GM23248 (cell line): ENCODE data around the gene SLC9A9. TPM values are rescaled to one million over a fixed set of nuclear protein-coding genes. Genes with fewer than 3 reads are reported as not detected.

Experiments
- DNase-seq: peaks from one replicate; pipeline ENCODE4 v3.0.0-alpha.2; 2015
- H2AFZ ChIP-seq: fragments of 200-600 bp; sonication (generic); 2 replicates; pipeline ENCODE4 v1.6.1; 2016; ENCODE audit warnings: antibody characterized with exemption
- H3F3A ChIP-seq: fragments of 200-600 bp; sonication (generic); 2 replicates; pipeline ENCODE4 v1.6.1; 2016; ENCODE audit warnings: mild to moderate bottlenecking, antibody characterized with exemption, mixed run types; ENCODE audit not compliant: insufficient read depth
- H3K27ac ChIP-seq: fragments of 200-600 bp; sonication (generic); 2 replicates; pipeline ENCODE4 v1.5.1; 2016; ENCODE audit warnings: mild to moderate bottlenecking
- H3K27me3 ChIP-seq: fragments of 200-600 bp; sonication (generic); replicated peaks from 2 replicates; pipeline ENCODE4 v1.6.1; 2016; ENCODE audit warnings: mild to moderate bottlenecking; ENCODE audit not compliant: insufficient read depth
- H3K36me3 ChIP-seq: fragments of 200-600 bp; sonication (generic); 2 replicates; pipeline ENCODE4 v1.6.1; 2016; ENCODE audit warnings: low read depth, mild to moderate bottlenecking
- H3K4me1 ChIP-seq: fragments of 200-600 bp; sonication (generic); 2 replicates; pipeline ENCODE4 v1.6.1; 2016; ENCODE audit warnings: mild to moderate bottlenecking; ENCODE audit not compliant: insufficient read depth
- H3K4me2 ChIP-seq: fragments of 200-600 bp; sonication (generic); one replicate; pipeline ENCODE4 v1.6.1; 2016; ENCODE audit warnings: mild to moderate bottlenecking; ENCODE audit not compliant: unreplicated experiment
- H3K4me3 ChIP-seq: fragments of 200-600 bp; sonication (generic); 2 replicates; pipeline ENCODE4 v1.5.1; 2016; ENCODE audit warnings: mild to moderate bottlenecking
- H3K79me2 ChIP-seq: fragments of 200-600 bp; sonication (generic); 2 replicates; pipeline ENCODE4 v1.6.1; 2016; ENCODE audit warnings: mild to moderate bottlenecking; ENCODE audit not compliant: insufficient read depth
- H3K9ac ChIP-seq: fragments of 200-600 bp; sonication (generic); 2 replicates; pipeline ENCODE4 v1.6.1; 2016; ENCODE audit warnings: mild to moderate bottlenecking
- H3K9me2 ChIP-seq: fragments of 200-600 bp; sonication (generic); 2 replicates; pipeline ENCODE4 v1.6.1; 2016; ENCODE audit warnings: mixed run types, mild to moderate bottlenecking, moderate library complexity; ENCODE audit not compliant: insufficient read depth
- H3K9me3 ChIP-seq: fragments of 200-600 bp; sonication (generic); one replicate; pipeline ENCODE4 v1.6.1; 2017; ENCODE audit warnings: low read depth
- H4K20me1 ChIP-seq: fragments of 200-600 bp; sonication (generic); 2 replicates; pipeline ENCODE4 v1.6.0; 2016; ENCODE audit not compliant: insufficient read depth
- EZH2 ChIP-seq: fragments of 200-600 bp; sonication (generic); IDR thresholded peaks from 2 replicates; pipeline ENCODE4 v1.6.1; 2018; ENCODE audit warnings: antibody characterized with exemption, mild to moderate bottlenecking; ENCODE audit not compliant: insufficient read depth, poor library complexity, severe bottlenecking
- EZH2phosphoT487 ChIP-seq: fragments of 200-600 bp; sonication (generic); IDR thresholded peaks from 2 replicates; pipeline ENCODE4 v1.6.1; 2018; ENCODE audit warnings: antibody characterized with exemption, moderate library complexity, mild to moderate bottlenecking, low read depth; ENCODE audit not compliant: insufficient read depth
- WGBS, 2 experiments: methylation state at CpG; one replicate each; pipeline ENCODE4 v1.1.6; 2015 to 2017; ENCODE audit warnings: low lambda C conversion rate in 2 of 2, low coverage in 1 of 2; ENCODE audit errors: missing lambda C conversion rate in 2 of 2; 5-methylcytosine and 5-hydroxymethylcytosine counted together
- in situ Hi-C: fragments of 300-500 bp; cut with MboI; formaldehyde crosslinking; loops from 2 replicates; pipeline ENCODE4 v1.15.0; 2020
- polyA plus RNA-seq: library from polyadenylated mRNA; unstranded; fragments of >200 nt; fragmentation: Nextera tagmentation; extraction: Ambion mirVana; gene quantifications from 2 replicates; pipeline ENCODE4 v1.2.1, GENCODE V29; 2016
- total RNA-seq: library from RNA; depleted of rRNA; stranded (reverse); fragments of >200 nt; shearing (Covaris generic); gene quantifications from 2 replicates; pipeline ENCODE4 v1.2.3, GENCODE V29; 2014; rRNA removed

Gene SLC9A9
- total RNA-seq (3.2 and 3.8 TPM in 2 replicates), polyA plus RNA-seq (1.7 and 2.8 TPM in 2 replicates)

GRCh38 chr3:143847787-143848631 lies at the start of gene SLC9A9:
Gene SLC9A9, minus strand, starts transcription at chr3:143848468. Its CDS starts 146 bp downstream, at chr3:143848322.
- no peaks in the 10 kb centered on the region for H4K20me1 ChIP-seq
- peak within 1 kb of the TSS; percentile 92 for H2AFZ ChIP-seq
- no peaks in the 10 kb centered on the region for H3K9me3 ChIP-seq
- peaks cover 20% of the 10 kb centered on the region for H3F3A ChIP-seq
- H3K4me3 ChIP-seq = peak within 1 kb of the TSS; percentile 86
- no peaks in the 10 kb centered on the region for H3K27me3 ChIP-seq
- H3K4me1 ChIP-seq = peaks cover 23% of the 10 kb centered on the region
- in situ Hi-C loops = no loop called here
- WGBS, 2 experiments = 1% methylated on average over 15 of the region's 15 CpGs
- peak; percentile 89 for DNase-seq
- H3K9ac ChIP-seq = peak within 1 kb of the TSS; percentile 69
- H3K79me2 ChIP-seq = no peaks in the 10 kb centered on the region
- TF ChIP-seq EZH2 (no peak), EZH2phosphoT487 (no peak)
- peak within 1 kb of the TSS; percentile 15 for H3K27ac ChIP-seq
- no peaks in the 10 kb centered on the region for H3K36me3 ChIP-seq
- H3K9me2 ChIP-seq = no peaks in the 10 kb centered on the region
- peak within 1 kb of the TSS; percentile 83 for H3K4me2 ChIP-seq

DNA sequence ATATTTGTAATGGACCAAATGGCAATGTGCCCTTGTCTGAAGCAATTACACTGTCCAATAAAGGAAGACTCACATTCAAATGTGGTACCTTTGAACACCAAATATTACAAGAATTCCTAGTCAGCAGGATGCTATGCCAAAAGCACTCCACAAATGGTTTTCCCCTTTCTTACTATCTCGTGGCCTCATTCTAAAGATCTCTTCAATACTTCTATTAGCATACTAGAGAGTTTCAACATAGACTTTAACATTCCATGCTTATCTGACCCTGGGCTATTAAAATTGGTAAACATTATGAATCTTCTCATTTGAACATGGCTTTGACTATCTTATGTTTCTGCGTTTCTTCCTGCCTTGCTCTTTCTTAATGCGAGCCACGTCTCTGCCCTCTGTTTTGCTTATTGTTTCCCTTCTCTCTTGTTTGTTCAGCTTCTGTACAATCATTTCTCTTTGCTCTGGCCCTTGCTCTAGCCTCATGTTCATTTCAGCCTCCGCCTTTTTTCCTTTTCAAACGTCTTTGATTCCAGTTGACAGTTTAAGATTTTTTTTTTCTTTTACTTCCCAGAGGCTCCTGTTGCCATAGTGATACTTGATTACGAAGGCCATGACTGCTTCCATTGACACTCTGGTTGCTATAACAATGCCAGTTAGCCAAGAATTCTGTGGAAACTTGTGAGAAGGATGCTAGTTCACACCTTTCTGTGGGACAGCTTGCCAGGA lies 49.5 kb upstream of the SLC9A9 start:
- peak overlapping the region; percentile 81 for H3K27ac ChIP-seq
- peaks cover 32% of the 10 kb centered on the region for H3K4me1 ChIP-seq
- no peaks in the 10 kb centered on the region for H3K27me3 ChIP-seq
- peak overlapping the region; percentile 50 for H3K4me2 ChIP-seq
- H3K36me3 ChIP-seq = no peaks in the 10 kb centered on the region
- H3K79me2 ChIP-seq = no peaks in the 10 kb centered on the region
- DNase-seq = peak; percentile 88
- H3K9me2 ChIP-seq = no peaks in the 10 kb centered on the region
- 6 to 10% methylated on average over 7 of the region's 7 CpGs for WGBS, 2 experiments
- peak overlapping the region; percentile 40 for H3K4me3 ChIP-seq
- H3F3A ChIP-seq = peaks cover 20% of the 10 kb centered on the region
- H2AFZ ChIP-seq = peak overlapping the region; percentile 67
- no peaks in the 10 kb centered on the region for H3K9me3 ChIP-seq
- H4K20me1 ChIP-seq = no peaks in the 10 kb centered on the region
- H3K9ac ChIP-seq = peak overlapping the region; percentile 66
- in situ Hi-C loops = no loop called here
- TF ChIP-seq EZH2 (no peak), EZH2phosphoT487 (no peak)

DNA sequence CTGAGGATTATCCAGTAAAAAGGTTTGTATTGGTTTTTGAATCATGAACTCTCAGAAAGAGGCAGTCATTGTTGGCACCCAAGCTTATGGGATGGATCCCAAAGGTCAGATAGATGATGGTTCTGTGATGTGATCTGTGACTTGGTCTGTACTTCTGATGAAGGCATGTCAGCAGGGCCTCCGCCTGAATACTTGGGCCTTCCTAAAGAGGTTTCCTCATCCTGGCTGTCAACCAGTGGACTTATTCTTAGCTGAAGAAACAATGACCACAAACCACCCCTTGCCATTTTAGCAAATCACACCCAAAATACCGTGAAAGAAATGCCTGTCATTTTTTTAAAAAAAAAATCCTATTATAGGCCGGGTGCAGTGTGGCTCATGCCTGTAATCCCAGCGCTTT lies 48.2 kb upstream of the SLC9A9 start:
- 71% methylated on average over 4 of the region's 4 CpGs for WGBS, 2 experiments
- Histone ChIP-seq H3K9ac (no peak overlapping the region), H3F3A (peaks cover 20% of the 10 kb centered on the region), H3K4me1 (peaks cover 27% of the 10 kb centered on the region), H3K27ac (no peak overlapping the region), H3K9me2 (no peaks in the 10 kb centered on the region), H3K36me3 (no peaks in the 10 kb centered on the region), H3K4me3 (no peak overlapping the region), H2AFZ (no peak overlapping the region), H4K20me1 (no peaks in the 10 kb centered on the region), H3K79me2 (no peaks in the 10 kb centered on the region), H3K9me3 (no peaks in the 10 kb centered on the region), H3K27me3 (no peaks in the 10 kb centered on the region), H3K4me2 (no peak overlapping the region)
- in situ Hi-C loops = no loop called here
- TF ChIP-seq EZH2 (no peak), EZH2phosphoT487 (no peak)
- DNase-seq = peak; percentile 16

GRCh38 chr3:143895805-143896204 lies 47.5 kb upstream of the SLC9A9 start:
- H3K79me2 ChIP-seq = no peaks in the 10 kb centered on the region
- no peaks in the 10 kb centered on the region for H3K9me2 ChIP-seq
- H4K20me1 ChIP-seq = no peaks in the 10 kb centered on the region
- no peaks in the 10 kb centered on the region for H3K27me3 ChIP-seq
- H3K9me3 ChIP-seq = no peaks in the 10 kb centered on the region
- H3K27ac ChIP-seq = no peak overlapping the region
- 47 to 53% methylated on average over 1 of the region's 1 CpG for WGBS, 2 experiments
- in situ Hi-C loops = no loop called here
- H3K4me1 ChIP-seq = peaks cover 22% of the 10 kb centered on the region
- peaks cover 20% of the 10 kb centered on the region for H3F3A ChIP-seq
- H3K36me3 ChIP-seq = no peaks in the 10 kb centered on the region
- peak; percentile 40 for DNase-seq
- H3K9ac ChIP-seq = no peak overlapping the region
- no peak overlapping the region for H2AFZ ChIP-seq
- H3K4me2 ChIP-seq = no peak overlapping the region
- H3K4me3 ChIP-seq = no peak overlapping the region
- TF ChIP-seq EZH2phosphoT487 (no peak), EZH2 (no peak)
